ENCODE results near the gene UNC79.

- TF ChIP-seq CTCF (conservative IDR thresholded peaks at IDR 0.05) = no peak
- TF ChIP-seq EZH2 (IDR thresholded peaks at IDR 0.05; ENCODE audit: low read depth) = no peak
These were observed 232.6 kb downstream of the UNC79 start for GRCh38 chr14:93663317-93663716.

Data from PC-9 (cell line).